Activated T-cell treated with anti-CD3 and anti-CD28 coated beads, Interleukin-2, amount 50 U/mL, for 72 hours (primary cell): Measurements from ENCODE around the gene PHRF1. TPM values are rescaled to one million over a fixed set of nuclear protein-coding genes. Genes with fewer than 3 reads are reported as not detected.

Experiments used
- ATAC-seq, 2 donors: fragments of 150-1000 bp; cut with Tn5 transposase; replicated peaks in 1 of 2; 2 replicates each; pipeline ENCODE4 v1.10.0; 2021; ENCODE audit warnings: moderate library complexity in 2 of 2, mild to moderate bottlenecking in 1 of 2
- DNase-seq, 2 donors: peaks; one replicate each; pipeline ENCODE4 v3.0.0; 2021 to 2022; ENCODE audit warnings: mixed read lengths in 1 of 2
- H3K27ac Mint-ChIP-seq: one replicate; pipeline ENCODE4 v1.8.0; 2022; ENCODE audit warnings: mild to moderate bottlenecking, moderate library complexity, mixed read lengths
- H3K27me3 Mint-ChIP-seq: one replicate; pipeline ENCODE4 v1.8.0; 2022; ENCODE audit warnings: low read depth, mixed read lengths
- H3K36me3 Mint-ChIP-seq, 2 donors: one replicate each; pipeline ENCODE4 v1.8.0; 2022; ENCODE audit warnings: mixed read lengths in 2 of 2, mild to moderate bottlenecking in 1 of 2; ENCODE audit not compliant: insufficient read depth in 2 of 2
- H3K4me1 Mint-ChIP-seq: one replicate; pipeline ENCODE4 v1.8.0; 2022; ENCODE audit warnings: low read depth, mixed read lengths
- H3K4me3 Mint-ChIP-seq, 2 donors: one replicate each; pipeline ENCODE4 v1.8.0; 2022; ENCODE audit warnings: mild to moderate bottlenecking in 2 of 2, mixed read lengths in 2 of 2, moderate library complexity in 2 of 2
- H3K9me3 Mint-ChIP-seq, 2 donors: one replicate each; pipeline ENCODE4 v1.8.0; 2022; ENCODE audit warnings: mixed read lengths in 2 of 2
- total RNA-seq, 2 donors: library from RNA; stranded (reverse); gene quantifications; one replicate each; pipeline ENCODE4 v1.2.3, GENCODE V29; 2022

PHRF1 gene
- total RNA-seq, 2 donors from 2014 or later: 29.7 to 31.0 TPM

- peaks cover 3 to 5% of the 10 kb centered on the region in 2 donors for H3K36me3 Mint-ChIP-seq
- no peaks in the 10 kb centered on the region for H3K9me3 Mint-ChIP-seq
- no peak overlapping the region for H3K4me3 Mint-ChIP-seq
- H3K27me3 Mint-ChIP-seq: no peaks in the 10 kb centered on the region
- no peak overlapping the region for H3K27ac Mint-ChIP-seq
- DNase-seq: no peak
- no peaks in the 10 kb centered on the region for H3K4me1 Mint-ChIP-seq
- peak in 1 of 2 donors; percentile 22 for ATAC-seq
Observed at GRCh38 chr11:656426-656825, 80.2 kb downstream of the PHRF1 start.

- no peak overlapping the region for H3K4me3 Mint-ChIP-seq
Observed at GRCh38 chr11:656866-657265, 80.6 kb downstream of the PHRF1 start.

GRCh38 chr11:657691-658126 lies 81.4 kb downstream of the PHRF1 start:
- no peak overlapping the region for H3K27ac Mint-ChIP-seq
- H3K27me3 Mint-ChIP-seq: no peaks in the 10 kb centered on the region
- H3K4me1 Mint-ChIP-seq: no peaks in the 10 kb centered on the region
- no peak overlapping the region for H3K4me3 Mint-ChIP-seq
- H3K9me3 Mint-ChIP-seq: no peaks in the 10 kb centered on the region
- no peak for ATAC-seq
- H3K36me3 Mint-ChIP-seq: peaks cover 1 to 4% of the 10 kb centered on the region in 2 donors
- DNase-seq: no peak

More at GRCh38 chr11:656866-657265, 80.6 kb downstream of the PHRF1 start:
- Mint-ChIP-seq H3K36me3 (peaks cover 3 to 4% of the 10 kb centered on the region in 2 donors), H3K27me3 (no peaks in the 10 kb centered on the region), H3K9me3 (no peaks in the 10 kb centered on the region), H3K4me1 (no peaks in the 10 kb centered on the region), H3K27ac (no peak overlapping the region)
- DNase-seq: no peak
- peak in 1 of 2 donors; percentile 11 for ATAC-seq

GRCh38 chr11:659532-660085 lies 83.3 kb downstream of the PHRF1 start:
- DNase-seq: no peak
- ATAC-seq: no peak
- no peaks in the 10 kb centered on the region for H3K4me1 Mint-ChIP-seq
- peaks cover 1 to 4% of the 10 kb centered on the region in 2 donors for H3K36me3 Mint-ChIP-seq
- no peak overlapping the region for H3K4me3 Mint-ChIP-seq
- H3K27me3 Mint-ChIP-seq: no peaks in the 10 kb centered on the region
- H3K9me3 Mint-ChIP-seq: no peaks in the 10 kb centered on the region
- no peak overlapping the region for H3K27ac Mint-ChIP-seq

- no peaks in the 10 kb centered on the region for H3K27me3 Mint-ChIP-seq
Observed at GRCh38 chr11:660281-660680, 84.0 kb downstream of the PHRF1 start.

GRCh38 chr11:660681-661444 lies 84.6 kb downstream of the PHRF1 start:
- Mint-ChIP-seq H3K36me3 (peaks cover 0 to 6% of the 10 kb centered on the region in 2 donors), H3K27me3 (no peaks in the 10 kb centered on the region), H3K4me1 (no peaks in the 10 kb centered on the region), H3K9me3 (no peaks in the 10 kb centered on the region), H3K4me3 (no peak overlapping the region), H3K27ac (no peak overlapping the region)
- ATAC-seq (no peak), DNase-seq (no peak)

More at GRCh38 chr11:660281-660680, 84.0 kb downstream of the PHRF1 start:
- H3K4me1 Mint-ChIP-seq: no peaks in the 10 kb centered on the region
- peaks cover 0 to 2% of the 10 kb centered on the region in 2 donors for H3K36me3 Mint-ChIP-seq
- DNase-seq: no peak
- H3K27ac Mint-ChIP-seq: no peak overlapping the region
- H3K4me3 Mint-ChIP-seq: no peak overlapping the region
- no peaks in the 10 kb centered on the region for H3K9me3 Mint-ChIP-seq
- ATAC-seq: no peak

Other genes starting within 250 kb of the PHRF1 start
- 1 to 10 TPM; 2.1 to 2.7 TPM for gene B4GALNT4, start 207.0 kb upstream of the PHRF1 start, total RNA-seq
- gene PKP3, start 182.3 kb upstream of the PHRF1 start, total RNA-seq: 1 to 10 TPM in 1 of 2 donors, under 1 TPM in 1; 0.16 to 1.2 TPM
- 10 to 100 TPM; 59.3 to 68.4 TPM for gene SIGIRR, start 161.5 kb upstream of the PHRF1 start, total RNA-seq
- gene ANO9, start 134.5 kb upstream of the PHRF1 start, total RNA-seq: 10 to 100 TPM; 34.3 to 56.5 TPM
- 10 to 100 TPM; 20.6 to 22.5 TPM for gene PTDSS2, start 126.2 kb upstream of the PHRF1 start, total RNA-seq
- 10 to 100 TPM; 88.9 to 95.3 TPM for gene RNH1, start 69.2 kb upstream of the PHRF1 start, total RNA-seq
- gene HRAS, start 40.9 kb upstream of the PHRF1 start, total RNA-seq: 10 to 100 TPM; 28.8 to 40.1 TPM
- gene LRRC56, start 38.9 kb upstream of the PHRF1 start, total RNA-seq: 1 to 10 TPM; 1.2 to 3.1 TPM
- 1 to 10 TPM; 3.1 to 5.5 TPM for gene LMNTD2, start 15.7 kb upstream of the PHRF1 start, total RNA-seq
- 10 to 100 TPM; 13.5 to 14.2 TPM for gene RASSF7, start 15.5 kb upstream of the PHRF1 start, total RNA-seq
- 10 to 100 TPM; 46.7 to 95.8 TPM for gene IRF7, start 39.5 kb downstream of the PHRF1 start, total RNA-seq
- gene CDHR5, start 48.5 kb downstream of the PHRF1 start, total RNA-seq: under 1 TPM in 1 of 2 donors, not detected in 1; 0.09 TPM
- not detected for gene SCT, start 50.7 kb downstream of the PHRF1 start, total RNA-seq
- 1 to 10 TPM; 1.7 to 2.0 TPM for gene DRD4, start 60.8 kb downstream of the PHRF1 start, total RNA-seq
- gene DEAF1, start 118.8 kb downstream of the PHRF1 start, total RNA-seq: 10 to 100 TPM; 40.5 to 66.1 TPM
- gene TMEM80, start 119.3 kb downstream of the PHRF1 start, total RNA-seq: 10 to 100 TPM; 17.0 to 17.8 TPM
- 10 to 100 TPM; 11.4 to 15.7 TPM for gene EPS8L2, start 129.8 kb downstream of the PHRF1 start, total RNA-seq
- 100 to 1,000 TPM; 152 to 155 TPM for gene TALDO1, start 171.0 kb downstream of the PHRF1 start, total RNA-seq
- gene GATD1, start 201.0 kb downstream of the PHRF1 start, total RNA-seq: 10 to 100 TPM; 31.9 to 34.4 TPM
- gene CEND1, start 213.6 kb downstream of the PHRF1 start, total RNA-seq: 1 to 10 TPM; 1.4 to 1.6 TPM
- gene SLC25A22, start 221.8 kb downstream of the PHRF1 start, total RNA-seq: 10 to 100 TPM; 30.8 to 40.2 TPM
- gene PIDD1, start 228.8 kb downstream of the PHRF1 start, total RNA-seq: 10 to 100 TPM; 25.2 to 34.2 TPM
- gene RPLP2, start 233.5 kb downstream of the PHRF1 start, total RNA-seq: 1,000 to 10,000 TPM; 3,054 to 3,114 TPM
- 10 to 100 TPM; 64.5 to 77.1 TPM for gene PNPLA2, start 242.4 kb downstream of the PHRF1 start, total RNA-seq